Posterior vena cava (tissue), 2 donors: ENCODE measurements around the gene C17orf50. TPM values are rescaled to one million over a fixed set of nuclear protein-coding genes. Genes with fewer than 3 reads are reported as not detected.

Experiments
- DNase-seq: peaks from one replicate; pipeline ENCODE4 v3.0.0-alpha.2; 2020; ENCODE audit warnings: low spot score
- intact Hi-C, 2 donors: fragments of 100-400 bp; cut with DNase I; formaldehyde crosslinking; loops; one replicate each; pipeline versions ENCODE4 v1.14.1 to v1.14.2; 2022 to 2023
- total RNA-seq, 2 donors: library from RNA; stranded (reverse); fragmentation: NEBNext Ultra II Directional; extraction: Animal tissue kit (Norgen Biotek cat#: 25700); gene quantifications; one replicate each; pipeline ENCODE4 v1.2.1, GENCODE V29; 2021
- donor health status: DM: yes; HTN: yes; CAD: no.
- donor health status: DM: yes; HTN: yes; CAD: no.

Gene C17orf50
- total RNA-seq, 2 donors from 2014 or later: not detected

- intact Hi-C loops: no loop called here
- DNase-seq: no peak
These were observed 28.5 kb upstream of the C17orf50 start for GRCh38 chr17:35731917-35732805.

DNA sequence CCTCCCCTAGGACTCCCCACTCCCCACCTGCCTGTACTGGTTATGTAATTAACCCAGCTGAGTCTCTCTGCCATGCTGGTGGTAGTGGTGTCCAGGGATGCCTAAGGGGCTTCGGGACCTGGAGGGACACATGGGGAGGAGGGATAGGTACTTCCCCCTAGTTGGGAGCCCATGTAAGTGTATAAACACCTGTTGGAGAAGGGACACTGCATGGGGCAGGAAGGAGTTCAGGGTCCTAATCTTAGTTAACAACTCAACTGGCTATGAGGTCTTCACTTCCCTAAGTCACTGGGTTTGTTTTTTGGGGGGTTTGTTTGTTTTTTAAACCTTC, 27.9 kb upstream of the C17orf50 start:
- DNase-seq: no peak
- intact Hi-C loops: no loop called here

GRCh38 chr17:35733366-35733765, 27.3 kb upstream of the C17orf50 start:
- intact Hi-C loops: no loop called here
- no peak for DNase-seq

GRCh38 chr17:35734396-35734795, 26.3 kb upstream of the C17orf50 start:
- intact Hi-C loops: no loop called here

GRCh38 chr17:35735036-35735805, 25.5 kb upstream of the C17orf50 start:
- DNase-seq: peak; percentile 73
- intact Hi-C loops: no loop called here

More at GRCh38 chr17:35734396-35734795, 26.3 kb upstream of the C17orf50 start:
- no peak for DNase-seq

GRCh38 chr17:35736236-35736635, 24.5 kb upstream of the C17orf50 start:
- intact Hi-C loops: no loop called here
- DNase-seq: peak; percentile 50

DNA sequence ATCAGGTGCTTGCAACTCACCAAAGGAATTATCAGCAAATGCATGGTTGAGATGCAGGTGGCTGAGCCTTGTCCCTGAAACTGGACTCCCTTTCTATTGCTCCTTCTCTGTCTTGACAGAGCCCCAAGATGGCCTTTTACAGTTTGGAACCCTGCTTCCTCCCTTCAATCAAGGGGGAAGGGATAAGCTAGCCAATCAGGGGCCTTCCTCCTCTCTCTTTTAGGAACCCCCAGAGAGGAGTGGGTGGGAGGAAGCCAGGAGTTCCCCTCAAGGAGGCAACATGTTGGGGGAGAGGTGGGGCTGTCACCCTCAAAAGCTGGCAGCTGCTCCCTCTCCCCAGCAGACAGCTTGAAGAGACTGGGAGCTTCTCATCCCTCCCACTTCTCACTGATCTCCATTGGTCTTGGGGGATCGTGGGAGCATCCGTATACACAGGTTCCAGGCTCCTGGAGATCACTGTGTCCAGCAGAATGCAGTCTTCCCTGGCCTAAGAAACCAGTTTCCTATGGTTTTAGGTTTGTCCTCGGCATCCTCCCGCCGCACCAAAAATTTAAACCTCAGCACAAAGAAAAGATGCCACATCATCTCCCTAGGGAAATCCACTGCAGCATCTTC, 22.1 kb upstream of the C17orf50 start:
- intact Hi-C loops: no loop called here
- peak; percentile 24 for DNase-seq

DNA sequence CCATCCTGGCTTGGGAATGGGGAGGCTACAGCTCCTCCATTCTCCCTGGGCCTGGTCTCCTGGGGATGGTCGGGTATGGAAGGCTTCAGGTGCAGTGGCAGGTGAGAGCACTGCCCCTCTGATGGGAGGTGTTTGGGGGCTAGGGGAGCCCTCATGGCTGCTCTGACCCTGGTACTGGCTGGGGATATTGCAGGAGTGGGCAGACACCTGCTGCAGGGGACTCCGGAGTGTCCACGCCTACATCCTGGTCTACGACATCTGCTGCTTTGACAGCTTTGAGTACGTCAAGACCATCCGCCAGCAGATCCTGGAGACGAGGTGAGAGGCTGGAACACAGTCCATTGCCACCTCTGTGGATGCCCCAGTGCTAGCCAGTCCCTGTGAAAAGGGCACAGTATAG, 20.5 kb upstream of the C17orf50 start:
- intact Hi-C loops: loop anchor here in 1 of 2 donors (10.0 kb wide), 1 partner anchor 125 kb away; no protein-coding TSS in a partner anchor
- peak; percentile 64 for DNase-seq

- DNase-seq: peak; percentile 81
- intact Hi-C loops: loop anchor here in 1 of 2 donors (10.0 kb wide), 1 partner anchor 126 kb away; no protein-coding TSS in a partner anchor
These were observed 19.4 kb upstream of the C17orf50 start for GRCh38 chr17:35740997-35741931.

- DNase-seq: peak; percentile 64
- intact Hi-C loops: loop anchor here in 1 of 2 donors (10.0 kb wide), 1 partner anchor 128 kb away; no protein-coding TSS in a partner anchor
These were observed 18.2 kb upstream of the C17orf50 start for GRCh38 chr17:35742496-35742895.

DNA sequence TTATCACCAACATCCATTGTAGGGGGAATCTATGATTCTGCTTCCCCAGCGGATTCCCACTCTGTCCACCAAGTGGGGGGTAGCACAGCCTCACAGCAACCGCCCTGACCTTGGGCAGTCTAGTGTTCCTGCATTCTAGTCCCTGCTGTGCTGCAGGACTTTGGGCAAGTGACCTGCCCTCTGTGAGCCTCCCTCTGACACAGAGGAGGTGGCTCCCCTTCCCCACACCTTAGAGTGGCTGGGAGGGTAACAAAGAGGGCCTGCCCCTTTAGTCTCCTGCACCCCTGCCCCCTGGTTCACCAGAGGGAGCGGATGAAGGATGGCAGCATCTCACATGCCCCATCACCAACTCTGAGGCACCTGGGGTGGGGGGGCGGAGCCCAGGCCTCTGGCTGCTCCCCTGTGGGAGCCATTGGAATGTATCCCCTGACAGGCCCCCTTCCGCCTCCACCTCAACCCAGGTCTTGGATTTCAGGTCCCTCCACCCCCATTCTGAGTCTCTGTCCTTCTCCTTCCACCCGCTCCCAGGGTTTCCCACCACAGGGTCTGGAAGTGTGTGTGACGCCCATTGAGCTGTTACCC, 17.7 kb upstream of the C17orf50 start:
- intact Hi-C loops: loop anchor here in 1 of 2 donors (10.0 kb wide), 1 partner anchor 128 kb away; no protein-coding TSS in a partner anchor
- DNase-seq: peak; percentile 68

DNA sequence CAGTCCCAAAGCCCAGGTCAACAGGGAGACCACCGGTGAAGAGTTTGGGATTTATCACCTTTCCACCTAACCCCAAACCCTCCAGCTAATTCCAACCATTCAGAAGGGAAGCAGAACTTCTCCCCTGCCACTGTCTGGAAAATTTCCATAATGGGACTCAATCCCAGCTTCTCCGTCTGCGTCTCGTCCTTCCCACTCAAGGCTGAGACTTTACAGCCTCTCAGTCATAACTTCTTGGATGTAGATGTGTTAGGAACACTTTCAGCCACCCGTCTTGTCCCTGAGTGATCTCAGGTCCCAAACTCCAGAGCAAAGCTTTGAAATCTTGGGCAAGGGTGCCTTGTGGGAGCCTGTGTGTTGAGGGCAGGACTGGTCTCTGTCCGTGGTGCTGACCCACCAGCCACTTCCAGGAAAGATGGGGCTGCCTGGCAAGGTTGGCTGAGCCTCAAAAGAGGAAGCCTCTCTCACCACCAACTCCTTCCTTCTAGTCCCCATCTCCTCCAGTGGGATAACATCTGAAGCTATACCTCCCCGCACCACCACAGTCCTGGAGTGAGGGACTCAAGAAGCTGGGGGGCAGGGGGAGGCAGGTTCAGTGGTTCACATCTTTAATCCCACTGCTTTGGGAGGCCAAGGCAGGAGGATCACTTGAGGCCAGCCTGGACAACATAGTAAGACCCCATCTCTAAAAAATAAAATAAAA, 16.9 kb upstream of the C17orf50 start:
- intact Hi-C loops: loop anchor here in 1 of 2 donors (10.0 kb wide), 1 partner anchor 129 kb away; no protein-coding TSS in a partner anchor
- peak; percentile 82 for DNase-seq

DNA sequence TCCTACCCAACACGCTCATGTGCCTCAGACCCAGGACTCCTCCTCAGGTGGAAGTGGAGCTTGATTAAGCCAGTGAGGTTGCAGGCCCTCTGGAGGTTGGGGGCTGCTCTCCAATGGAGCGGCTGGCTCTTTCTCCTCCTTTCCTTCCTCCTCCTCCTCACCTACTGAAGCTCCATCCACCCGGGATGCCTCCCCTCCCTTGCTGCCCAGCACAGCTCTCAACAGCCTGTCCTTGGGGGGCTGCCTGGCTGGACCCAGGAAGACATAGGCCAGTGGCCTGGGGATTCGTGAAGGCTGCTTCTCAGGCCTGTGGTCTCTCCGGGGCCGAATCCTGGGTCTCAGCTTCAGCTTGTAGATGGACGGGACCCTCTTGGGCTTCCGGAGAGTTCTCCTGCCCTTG, 15.9 kb upstream of the C17orf50 start:
- intact Hi-C loops: loop anchor here (5.0 to 10.0 kb wide), 2 partner anchors 130 to 133 kb away; no protein-coding TSS in a partner anchor

GRCh38 chr17:35745246-35745645, 15.4 kb upstream of the C17orf50 start:
- peak; percentile 61 for DNase-seq
- intact Hi-C loops: loop anchor here (5.0 to 10.0 kb wide), 2 partner anchors 130 to 133 kb away; no protein-coding TSS in a partner anchor

More for the DNA sequence above, 15.9 kb upstream of the C17orf50 start:
- peak; percentile 76 for DNase-seq

- intact Hi-C loops: loop anchor here (5.0 to 10.0 kb wide), 2 partner anchors 131 to 134 kb away; no protein-coding TSS in a partner anchor
These were observed 14.9 kb upstream of the C17orf50 start for GRCh38 chr17:35745749-35746320.

DNA sequence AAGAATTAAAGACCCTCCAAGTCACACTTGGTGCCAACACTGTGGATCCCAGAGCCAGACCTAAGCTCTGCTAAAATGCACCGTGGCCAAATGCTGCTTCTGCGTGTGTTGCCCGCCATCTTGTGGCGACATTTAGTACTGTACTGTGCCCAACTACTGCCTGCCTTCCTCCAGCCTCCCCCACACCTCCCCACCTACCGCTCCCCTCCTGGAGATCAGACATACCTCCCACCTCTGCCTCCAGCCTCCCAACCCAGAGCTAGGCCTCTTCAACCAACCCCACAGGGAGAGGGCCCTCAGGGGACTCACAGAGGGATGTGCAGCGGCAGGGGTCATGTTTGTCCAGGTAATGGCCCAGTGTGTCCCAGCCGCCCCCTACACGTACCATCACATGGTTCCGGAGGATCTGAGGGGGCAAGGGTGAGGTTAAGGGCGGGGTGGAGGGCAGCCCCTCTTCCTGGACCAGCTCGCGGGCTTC, 13.1 kb upstream of the C17orf50 start:
- intact Hi-C loops: loop anchor here (5.0 to 10.0 kb wide), 2 partner anchors 133 to 135 kb away; no protein-coding TSS in a partner anchor
- DNase-seq: peak; percentile 86

More at GRCh38 chr17:35745749-35746320, 14.9 kb upstream of the C17orf50 start:
- DNase-seq: no peak
